ENCODE data around the gene THSD4.

DNA sequence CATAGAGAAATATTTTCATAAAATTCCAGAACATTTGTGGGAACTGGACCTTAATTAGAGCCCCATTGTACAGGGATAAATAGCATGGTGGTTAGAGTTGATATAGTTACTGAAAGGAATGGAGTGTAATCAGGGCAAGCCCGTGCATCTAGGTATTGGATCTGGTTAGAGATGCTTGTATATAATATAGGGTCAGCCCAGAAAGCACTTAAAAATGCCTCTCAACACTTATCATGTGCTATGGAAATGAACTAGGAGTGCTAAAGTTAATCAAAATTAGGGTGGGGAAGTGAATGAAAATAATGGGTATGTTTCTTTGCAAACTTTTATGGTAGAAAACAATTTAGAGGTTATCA, 386.8 kb downstream of the THSD4 start:
- no peak for TF ChIP-seq EZH2 (IDR thresholded peaks at IDR 0.05)
- TF ChIP-seq POLR2AphosphoS5 (IDR thresholded peaks at IDR 0.05; ENCODE audit: borderline replicate concordance, low read depth, low read length), result no peak

All from SK-N-MC (cell line).